ENCODE data around the gene BAG5.

BAG5 gene

DNA sequence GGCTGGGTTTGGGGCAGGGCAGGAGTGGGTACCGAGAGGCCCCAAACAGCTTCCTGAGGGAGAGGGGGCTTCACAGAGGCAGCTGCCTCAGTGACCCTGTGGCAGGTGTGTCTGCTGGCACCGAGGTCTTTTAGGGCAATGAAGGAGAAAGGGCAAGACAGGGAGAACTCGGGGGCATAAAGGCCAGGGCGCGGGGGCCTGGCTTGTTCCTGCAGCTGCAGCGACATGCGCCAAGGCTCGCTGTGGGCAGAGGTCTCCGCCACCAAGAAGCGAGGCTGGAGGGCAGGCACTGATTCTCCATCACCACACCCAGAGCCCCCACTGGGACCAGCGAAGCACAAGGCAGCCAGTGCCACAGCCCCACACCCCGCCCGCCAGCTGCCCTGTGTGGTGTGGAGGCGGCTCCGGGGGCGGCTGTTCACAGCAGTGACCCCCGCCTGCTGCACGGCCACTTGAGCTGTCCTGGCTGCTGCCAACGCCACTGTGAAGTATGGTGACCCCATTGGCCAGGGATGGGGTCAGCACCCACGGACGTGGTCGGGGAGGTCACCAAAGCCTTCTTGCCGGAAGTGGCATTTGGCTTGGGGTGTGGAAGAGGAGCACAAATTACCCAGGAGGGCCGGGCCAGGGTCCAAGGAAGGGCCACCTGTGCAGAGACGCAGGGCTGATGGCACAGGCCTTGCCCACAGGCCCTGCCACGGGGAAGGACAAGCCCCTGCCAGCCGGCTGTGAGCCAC is 16.4 kb downstream of the BAG5 start:
- DNase-seq = no peak

DNA sequence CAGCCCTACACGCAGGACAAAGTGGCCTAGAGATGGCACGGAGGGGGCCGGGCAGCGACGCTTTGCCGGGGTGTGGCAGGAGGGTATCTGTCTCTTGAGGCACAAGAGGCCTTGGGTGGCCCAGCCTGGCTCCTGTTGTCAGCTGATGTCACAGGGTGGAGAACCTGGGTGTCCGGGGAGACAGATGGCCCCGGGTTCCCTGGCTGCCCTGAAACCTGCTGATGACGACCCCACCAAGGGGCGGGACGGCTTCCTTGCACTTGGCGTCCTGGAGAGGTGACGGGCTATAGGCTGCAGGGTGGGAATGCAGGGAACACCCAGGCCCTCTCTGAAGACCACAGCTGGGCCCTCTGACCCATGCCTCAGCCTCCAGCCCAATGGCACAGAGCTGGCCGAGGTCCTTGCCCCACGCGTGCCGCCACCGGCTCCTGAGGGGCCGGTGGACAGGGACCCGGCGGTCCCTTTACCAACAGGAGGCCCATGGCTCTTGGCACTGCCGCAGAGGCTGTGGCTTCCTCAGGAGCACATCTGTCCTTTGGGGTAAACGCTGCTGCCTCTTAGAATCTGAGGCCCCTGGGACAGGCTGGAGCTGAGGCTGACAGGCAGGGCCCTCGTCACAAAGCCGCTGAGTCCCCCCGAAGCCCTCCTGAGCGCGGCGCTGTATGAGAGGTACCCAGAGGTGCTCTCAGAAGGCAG is 17.1 kb downstream of the BAG5 start:
- DNase-seq = no peak

DNA sequence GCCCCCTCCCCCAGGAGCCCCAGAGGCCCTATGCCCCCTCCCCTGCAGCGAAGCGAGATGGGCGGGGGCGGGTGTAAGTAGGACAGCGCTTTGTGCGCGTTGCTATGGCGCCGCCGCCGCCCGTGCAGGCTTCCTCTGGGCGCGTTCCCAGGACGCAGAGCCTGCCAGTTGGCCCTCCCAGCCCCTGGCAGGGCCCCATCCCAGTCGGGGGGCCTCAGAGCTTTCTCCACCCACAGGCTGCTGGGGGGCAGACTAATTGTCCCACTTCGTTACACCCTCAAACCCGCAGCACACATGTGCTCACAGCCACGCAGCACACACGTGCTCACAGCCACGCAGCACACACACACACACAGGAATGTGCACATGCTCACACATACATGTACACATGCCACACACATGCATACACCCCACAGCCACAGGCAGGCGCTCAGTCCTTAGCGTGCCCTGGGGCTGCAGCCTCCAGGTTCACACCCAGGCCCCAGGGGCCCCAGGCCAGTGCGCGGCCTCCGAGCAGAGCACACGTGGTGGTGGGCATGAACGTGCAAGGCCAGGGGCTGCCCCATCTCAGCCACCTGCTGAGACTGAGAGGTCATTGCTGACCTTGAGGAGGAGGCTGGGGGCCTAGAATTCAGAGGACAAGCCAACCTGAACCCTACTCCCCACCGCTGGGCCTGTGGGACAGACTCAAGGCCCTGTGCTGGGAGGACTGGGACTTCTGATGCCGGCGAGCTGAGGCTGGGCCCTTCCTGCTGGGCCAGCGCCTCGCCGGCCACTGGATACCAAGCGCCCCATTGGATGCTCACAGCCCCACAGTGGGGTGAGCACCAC is 17.9 kb downstream of the BAG5 start:
- no peak for DNase-seq

DNA sequence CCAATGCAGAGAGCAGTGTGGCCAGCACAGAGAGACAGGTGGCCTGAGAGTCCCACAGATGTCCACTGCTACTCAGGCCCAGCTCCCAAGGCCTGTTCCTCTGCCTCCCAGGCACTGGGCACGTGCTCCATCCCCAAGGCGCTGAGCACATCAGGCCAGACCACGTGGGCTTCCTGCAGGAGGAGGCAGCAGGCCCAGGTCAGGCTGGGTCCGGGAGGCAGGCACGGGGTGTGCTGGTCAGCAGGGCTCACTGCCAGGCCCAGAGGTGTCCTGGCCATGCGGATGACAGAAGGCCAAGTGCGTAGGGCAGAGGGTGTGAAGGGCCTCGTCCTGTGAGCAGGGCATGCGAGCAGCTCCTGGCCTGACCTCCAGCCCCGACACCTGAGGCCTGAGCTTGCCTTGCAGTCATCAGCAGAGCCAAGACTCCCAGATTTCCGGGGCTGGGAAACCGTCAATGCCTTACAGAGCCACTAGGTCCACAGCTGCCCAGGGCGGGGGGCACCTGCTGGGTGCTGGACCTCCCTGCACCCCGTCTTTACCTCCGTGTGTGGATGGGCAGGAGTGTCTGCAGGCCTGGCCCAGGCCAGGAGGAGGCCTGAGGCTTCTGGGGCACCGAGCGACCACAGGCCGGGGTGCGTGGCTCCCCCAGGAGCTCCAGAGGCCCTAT is 18.6 kb downstream of the BAG5 start:
- DNase-seq = no peak

DNA sequence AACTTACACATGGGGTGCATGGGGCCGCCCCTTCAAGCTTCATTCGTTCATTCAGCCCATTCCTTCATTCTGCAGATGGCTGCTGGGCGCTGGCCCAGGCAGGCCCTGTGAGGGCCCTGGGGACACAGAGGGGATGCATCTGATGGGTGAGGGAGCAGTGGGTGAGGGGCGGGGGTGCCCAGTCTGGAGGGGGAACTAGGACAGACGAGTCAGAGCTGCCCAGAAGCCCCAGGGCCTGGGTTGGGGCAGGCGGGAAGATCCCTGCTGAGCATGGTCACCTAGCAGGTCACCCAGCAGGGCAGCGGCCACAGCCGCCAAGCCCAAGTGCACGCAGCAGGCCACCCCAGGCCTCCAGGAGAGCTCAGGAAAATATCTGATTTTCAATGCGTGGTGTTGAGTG is 19.3 kb downstream of the BAG5 start:
- no peak for DNase-seq

DNA sequence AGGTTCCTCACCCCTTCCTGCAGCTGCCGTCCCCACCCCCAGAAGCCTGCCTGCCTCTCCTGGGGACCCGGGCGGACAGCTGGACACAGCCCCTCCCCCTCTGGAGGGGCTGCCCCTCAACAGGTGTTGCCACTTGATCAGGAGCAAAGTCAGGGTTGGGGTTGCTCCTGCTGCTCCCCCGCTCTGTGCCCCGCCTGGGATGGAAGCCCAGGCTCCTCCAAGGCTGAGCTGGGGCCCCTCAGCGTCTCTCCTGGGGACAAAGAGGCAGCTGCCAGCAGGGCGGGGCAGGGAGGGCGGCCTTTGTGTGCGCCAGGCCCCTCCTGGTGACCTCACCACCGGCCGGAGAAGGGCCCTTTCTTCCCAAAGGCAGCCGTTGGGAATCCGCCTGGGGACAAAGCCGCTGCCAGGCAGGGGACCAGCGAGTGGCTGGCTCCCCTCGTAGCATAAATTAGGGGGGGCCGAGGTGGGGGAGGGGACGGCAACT is 19.8 kb downstream of the BAG5 start:
- DNase-seq = no peak

DNA sequence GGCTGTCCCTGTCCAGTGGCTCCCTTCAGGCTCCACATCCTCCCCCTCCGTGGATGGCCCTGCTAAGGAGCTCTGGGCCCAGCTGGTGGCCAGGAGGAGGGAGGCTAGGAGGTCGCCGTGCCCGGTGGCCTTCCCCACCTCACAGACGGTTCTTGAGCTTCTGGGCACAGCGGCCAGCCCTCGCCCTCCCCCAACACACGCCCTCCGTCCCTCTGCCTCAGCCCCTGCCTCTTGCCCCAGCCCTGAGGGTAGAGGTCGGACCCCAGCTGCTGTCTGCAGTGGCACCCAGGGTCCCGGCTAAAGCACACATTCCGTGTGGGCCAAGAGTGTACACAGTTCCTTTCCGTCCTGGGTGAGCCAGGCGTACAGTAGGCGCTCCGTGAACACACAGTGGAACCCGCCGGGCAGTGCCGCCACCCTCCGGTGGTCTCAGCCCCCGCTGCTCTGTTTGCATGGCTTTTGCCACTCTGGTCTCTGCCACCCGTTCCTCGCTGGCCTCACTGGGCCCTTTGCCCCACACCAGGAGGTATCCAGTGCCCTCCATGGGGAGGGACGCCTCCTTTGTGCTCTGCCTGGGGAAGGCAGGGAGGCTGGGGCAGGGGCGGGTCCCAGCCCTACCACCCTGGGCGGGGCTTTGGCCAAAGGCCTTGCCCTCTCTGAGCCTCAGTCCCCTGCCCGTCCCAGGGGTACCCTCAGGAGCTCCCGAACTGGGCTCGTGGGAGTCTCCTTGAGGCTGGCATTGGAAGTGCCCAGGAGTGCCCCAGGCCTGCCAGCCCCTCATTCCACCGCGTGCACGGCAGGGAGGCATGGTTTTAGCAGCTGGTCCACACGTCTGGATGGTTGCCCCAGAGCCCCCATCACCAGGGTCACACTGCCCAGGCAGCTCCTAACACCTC is 20.5 kb downstream of the BAG5 start:
- DNase-seq = no peak

DNA sequence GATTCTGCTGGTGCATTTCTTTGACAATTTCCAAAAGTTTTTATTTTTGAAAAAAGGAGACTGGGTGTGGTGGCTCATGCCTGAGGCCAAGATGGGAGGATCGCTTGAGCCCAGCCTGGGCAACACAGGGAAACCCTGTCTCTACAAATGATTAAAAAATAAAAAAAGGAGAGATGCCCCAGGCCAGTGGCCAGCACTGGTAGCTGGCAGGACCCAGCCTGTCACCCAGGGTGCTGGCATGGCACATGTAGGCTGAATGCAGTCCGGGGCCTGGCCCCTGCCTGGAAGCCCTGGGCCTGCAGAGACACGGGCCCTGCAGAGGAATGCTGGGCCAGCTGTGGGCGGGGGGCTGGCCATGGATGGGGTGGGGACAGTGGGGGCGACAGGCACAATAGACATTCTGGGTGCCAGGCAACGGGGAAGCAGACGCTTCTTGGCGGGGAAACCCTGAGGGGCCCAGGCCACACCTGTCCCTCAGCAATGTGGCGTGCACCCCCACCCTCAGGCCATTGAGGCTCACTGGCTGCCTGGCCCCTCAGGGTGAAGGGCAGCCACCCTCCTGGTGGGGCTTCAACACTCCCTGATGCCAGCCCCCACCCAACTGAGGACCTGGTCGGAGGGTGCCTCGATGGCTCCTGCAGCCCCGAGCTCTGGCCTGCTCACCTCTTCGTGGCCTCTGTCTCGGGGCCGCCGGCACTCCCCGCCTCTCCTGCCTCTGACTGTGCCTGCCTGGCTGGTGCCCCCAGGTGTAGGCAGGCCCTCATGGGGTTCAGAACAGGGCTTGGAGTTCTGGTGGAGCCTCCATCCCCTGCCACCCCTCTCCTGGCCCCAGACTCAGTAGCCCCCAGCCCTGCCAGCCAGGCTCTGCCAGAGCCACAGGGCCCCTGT is 21.4 kb downstream of the BAG5 start:
- DNase-seq = no peak

DNA sequence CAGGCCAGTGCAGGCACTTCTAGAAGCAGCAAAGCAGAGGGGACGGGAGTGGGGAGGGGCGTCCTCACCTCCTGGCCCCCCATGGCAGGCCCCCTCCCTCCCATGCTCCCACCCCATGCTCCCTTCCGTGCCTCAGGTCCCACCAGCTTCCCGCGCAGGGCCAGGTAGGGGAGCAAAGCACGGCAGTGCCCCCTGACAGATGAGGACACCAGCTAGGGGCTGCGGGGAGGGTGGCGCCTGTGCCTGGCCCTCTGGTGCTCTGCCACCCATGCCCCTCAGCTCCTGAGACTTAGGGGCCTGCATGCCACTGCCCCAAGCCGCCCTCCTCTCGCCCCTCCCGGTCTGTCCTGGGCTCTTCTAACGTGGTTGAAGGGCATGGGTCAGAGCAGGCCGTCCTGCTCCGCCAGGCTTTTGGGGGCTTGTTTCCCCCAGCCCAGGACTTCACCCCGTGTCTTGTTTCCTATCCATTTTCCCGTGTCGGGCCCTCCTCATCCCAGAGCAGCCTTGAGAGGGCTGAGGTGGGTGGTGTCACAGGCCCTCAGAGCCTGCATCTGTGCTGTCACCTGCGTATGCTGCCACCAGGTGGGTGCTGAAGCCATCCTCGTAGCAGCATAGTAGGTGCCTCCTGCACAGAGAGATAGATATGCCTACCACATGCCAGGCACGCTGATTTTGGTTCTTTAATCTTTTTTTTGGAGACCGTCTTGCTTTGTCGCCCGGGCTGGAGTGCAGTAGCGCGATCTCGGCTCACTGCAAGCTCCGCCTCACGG is 23.2 kb downstream of the BAG5 start:
- DNase-seq = no peak

DNA sequence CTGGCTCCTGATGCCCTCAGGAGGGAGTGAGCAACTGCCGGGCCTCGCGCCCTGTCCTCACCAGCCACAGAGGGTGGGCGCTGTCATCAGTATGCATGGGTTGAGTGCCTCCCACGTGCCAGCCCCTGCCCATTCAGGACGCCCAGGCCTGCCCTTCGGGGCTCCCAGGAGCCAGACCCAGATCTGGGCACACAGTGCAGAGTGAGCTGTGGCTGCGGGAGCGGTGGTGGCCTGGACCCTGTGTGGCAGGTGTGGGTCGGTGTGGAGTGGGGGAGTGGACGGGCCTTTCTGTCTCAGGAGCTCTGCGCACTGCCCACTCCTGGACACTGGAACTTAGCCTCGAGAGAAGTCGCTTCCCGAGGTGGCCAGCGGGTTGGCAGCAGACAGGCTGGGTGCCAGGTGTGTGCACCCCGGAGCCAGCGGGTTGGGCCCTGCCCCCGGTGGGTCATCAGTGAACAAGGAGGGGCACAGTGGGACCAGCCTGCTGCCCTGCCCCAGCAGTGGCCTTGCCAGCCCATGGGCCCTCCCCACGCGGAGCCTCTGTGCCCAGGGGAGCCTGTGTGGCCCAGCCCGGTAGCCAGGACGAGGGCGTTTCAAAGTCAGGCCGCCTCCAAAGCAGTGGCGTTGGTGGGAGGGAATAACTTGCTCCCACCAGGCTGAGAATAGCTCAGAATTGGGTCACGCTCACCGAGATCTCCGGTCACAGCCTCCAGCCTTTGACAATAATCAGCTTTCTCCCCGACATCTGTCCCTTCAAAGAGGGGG is 24.0 kb downstream of the BAG5 start:
- DNase-seq = no peak

DNA sequence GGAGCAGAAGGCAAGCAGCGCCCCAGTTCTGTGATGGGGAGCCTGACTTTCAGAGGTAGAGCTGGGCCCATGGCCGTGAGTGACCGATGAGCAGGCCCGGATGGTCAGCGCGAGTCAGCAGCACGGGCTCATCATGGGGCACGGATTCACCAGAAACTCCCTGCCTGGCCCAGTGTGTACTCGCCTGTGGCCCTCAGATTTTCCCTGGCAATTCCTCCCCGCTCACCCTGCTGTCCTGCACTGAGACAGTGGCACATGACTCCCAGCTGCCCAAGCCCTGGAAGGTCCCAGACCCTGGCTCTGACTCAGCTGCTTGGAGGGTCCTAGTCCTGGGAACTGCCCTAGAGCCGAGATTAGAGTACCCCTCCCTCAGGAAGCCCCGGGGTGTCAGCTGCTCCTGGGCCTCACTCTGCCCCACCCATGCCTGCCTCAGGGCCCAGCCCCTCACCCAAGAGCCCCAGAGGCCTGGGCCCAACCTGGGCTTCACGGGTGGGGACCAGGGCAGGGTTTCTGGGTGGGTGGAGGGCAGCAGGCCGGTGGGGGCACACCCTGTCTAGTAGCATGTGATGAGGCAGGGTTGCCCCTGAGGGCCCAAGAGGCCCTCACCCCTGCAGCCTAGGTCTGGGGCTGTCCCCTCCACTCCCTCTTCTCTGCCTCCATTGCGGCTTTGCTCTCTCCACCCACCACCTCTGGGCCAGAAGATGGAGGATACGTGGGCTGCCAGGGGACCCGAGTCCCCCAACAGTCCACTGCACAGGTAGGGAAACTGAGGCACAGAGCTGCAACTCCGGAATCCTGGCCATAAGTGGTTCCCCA is 25.1 kb downstream of the BAG5 start:
- no peak for DNase-seq

DNA sequence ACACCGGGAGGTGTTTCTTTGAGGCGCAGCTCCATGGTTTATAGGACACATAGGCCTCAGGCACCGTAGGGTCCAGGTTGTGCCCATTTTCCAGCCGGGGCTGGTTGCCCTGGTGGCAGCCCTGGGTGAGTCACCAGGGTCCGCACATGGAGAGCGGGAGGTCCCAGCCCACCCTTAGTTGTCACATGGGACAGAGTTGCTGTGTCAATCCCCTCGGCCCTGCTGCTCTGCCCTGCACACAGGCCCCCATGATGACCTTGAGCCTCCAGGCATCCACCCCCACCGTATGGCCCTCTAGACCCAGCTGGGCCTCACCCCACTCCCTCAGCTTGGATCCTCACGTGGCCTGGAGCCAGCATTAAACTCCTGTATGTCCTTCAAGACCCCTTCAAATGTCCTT is 25.8 kb downstream of the BAG5 start:
- no peak for DNase-seq

DNA sequence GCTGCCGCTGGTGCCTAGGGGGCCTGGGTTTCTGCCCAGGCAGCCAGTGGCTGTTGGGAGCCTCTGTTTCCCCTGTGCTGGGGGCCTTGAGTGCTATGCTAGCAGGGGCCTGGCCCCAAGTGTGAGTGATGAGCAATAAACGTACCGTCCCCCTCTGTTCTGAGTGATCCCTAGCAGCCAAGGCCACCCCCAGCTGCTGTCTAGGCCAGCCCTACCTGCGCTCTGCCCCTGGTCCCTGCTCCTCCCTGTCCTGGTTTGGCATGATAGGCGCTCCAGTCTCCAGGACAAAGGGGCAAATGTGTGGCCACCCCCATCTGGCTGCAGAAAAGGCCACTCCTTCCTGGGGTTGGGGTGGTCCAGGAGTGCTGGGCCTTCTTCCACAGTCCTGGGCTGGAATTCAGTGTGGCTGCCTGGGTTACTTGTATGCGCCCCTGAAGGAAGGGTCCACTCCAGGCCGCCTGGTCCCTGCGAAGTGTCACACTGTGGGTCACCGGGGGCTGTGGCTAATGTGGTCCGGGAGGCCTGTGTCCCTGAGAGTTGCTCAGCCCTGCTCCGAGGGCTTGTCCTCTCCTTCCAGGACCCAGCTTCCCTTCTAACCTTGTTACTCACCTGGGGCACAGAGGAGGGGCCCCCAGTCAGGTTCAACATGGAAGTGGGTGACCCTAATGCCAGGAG is 26.4 kb downstream of the BAG5 start:
- DNase-seq = no peak

DNA sequence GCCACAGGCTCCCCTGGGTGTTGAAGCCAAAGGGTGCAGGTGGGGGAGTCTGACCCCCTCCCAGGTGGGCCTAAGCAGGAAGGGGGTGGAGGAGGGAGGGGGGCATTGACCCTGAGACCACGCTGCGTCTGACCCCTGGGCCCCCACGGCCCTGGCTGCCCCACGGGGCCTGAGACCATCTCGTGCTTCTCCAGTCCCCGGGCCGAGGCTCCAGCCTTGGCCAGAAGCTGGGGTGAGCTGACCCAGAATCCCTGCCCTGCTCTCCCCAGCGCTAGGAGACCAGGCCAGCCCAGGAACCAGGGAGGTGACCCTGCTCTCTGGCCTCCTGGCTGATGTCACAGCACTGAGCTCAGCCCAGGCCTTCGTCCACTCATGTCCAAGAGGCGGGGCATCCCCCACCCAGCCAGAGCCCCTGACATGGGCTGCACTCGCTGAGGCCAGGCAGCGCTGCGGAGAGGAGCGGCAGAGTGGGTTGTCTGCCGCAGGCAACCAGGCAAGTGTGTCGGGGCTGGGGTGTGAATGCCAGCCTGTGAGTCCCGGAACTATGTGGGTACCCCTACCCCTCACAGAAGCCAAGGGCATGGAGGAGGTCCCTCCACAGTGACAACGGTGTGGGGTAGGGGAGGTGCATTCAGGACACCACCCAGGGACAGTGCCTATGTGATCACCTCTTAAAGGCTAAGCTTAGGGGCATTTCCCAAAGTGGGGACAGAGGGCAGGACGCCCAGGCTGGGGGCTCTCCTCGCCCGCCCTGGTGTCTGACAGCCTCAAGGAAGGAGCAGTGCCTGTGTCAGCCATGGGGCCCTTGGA is 27.2 kb downstream of the BAG5 start:
- DNase-seq = no peak

DNA sequence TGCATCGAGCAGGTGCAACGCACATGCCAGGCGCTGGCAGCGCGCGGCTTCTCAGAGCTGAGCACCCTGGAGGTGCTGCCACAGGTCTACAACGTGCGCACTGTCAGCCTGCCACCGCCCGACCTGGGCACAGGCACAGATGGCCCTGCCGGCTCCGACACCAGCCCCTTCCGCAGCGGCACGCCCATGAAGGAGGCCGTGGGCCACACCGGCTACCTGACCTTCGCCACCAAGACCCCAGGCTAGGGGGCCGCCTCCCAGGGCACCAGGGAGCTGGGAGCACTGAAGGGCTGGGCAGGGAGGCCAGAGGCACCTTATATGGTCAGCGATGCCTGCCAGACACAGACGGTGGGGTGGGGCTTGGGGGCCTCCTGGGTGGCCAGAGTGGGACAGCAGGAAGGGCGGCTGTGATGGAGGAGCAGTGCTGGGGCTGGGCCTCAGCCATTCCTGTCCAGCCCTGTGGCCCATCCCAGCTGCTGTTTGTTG is 27.8 kb downstream of the BAG5 start:
- no peak for DNase-seq

DNA sequence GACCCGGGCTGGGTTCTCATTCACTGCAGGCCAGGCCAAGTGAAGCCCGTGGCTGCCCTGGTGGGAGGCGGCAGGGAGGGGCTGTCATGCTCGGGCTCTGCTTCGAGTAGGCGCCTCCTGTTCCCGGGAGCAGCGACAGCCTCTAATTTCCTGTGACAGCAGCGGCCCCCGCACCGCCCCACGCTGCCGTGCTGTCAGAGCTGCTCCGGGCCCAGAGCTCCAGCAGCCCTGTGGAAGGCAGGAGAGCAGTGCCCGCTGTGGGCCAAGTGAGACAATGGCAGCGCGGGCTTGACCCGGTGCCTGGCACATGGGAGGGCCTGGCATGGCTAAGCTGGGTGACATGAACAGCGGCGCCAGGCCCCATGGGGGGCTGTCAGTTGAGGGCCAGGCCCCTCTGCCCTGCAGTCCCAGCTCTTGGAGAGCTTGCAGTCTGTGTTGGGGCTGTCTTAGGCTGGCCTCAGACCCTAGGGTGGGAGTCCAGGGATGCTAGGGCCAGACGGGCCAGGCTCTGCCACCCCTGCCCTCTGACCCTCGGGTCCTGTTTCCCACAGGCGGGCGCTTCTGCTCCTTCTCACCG is 28.4 kb downstream of the BAG5 start:
- DNase-seq = no peak
